GM12878 (cell line): ENCODE measurements around the gene TMEM37. TPM values are rescaled to one million over a fixed set of nuclear protein-coding genes. Genes with fewer than 3 reads are reported as not detected.

ENCODE experiments used
- ATAC-seq: fragments of 200-7000 bp; cut with Tn5 transposase; 3 replicates; pipeline ENCODE4 v1.9.1; 2020; ENCODE audit warnings: mild to moderate bottlenecking, moderate library complexity
- BruUV-seq: library from RNA; stranded (reverse); fragments of 400-500 nt; replicated peaks from 2 replicates; lab custom pipeline; 2021; lab: Mats Ljungman, UMichigan
- CTCF ChIA-PET: fragments of 300-600 bp; sonication (Branson Sonifier 250); formaldehyde crosslinking; extraction: SDS; loops from one replicate; lab custom pipeline; 2021; ENCODE audit warnings: inconsistent platforms; lab: Yijun Ruan, JAX
- POLR2A ChIA-PET: fragments of 350-600 bp; formaldehyde crosslinking; extraction: SDS; loops from one replicate; lab custom pipeline; 2021; ENCODE audit warnings: inconsistent platforms; lab: Charles Lee
- RAD21 ChIA-PET: fragments of 300-600 bp; sonication (Branson Sonifier 250); formaldehyde crosslinking; loops from one replicate; lab custom pipeline; 2023; ENCODE audit warnings: antibody characterized with exemption; ENCODE audit not compliant: unreplicated experiment; lab: Charles Lee
- SMC1A ChIA-PET: fragments of 300-600 bp; sonication (Branson Sonifier 250); formaldehyde crosslinking; loops from one replicate; lab custom pipeline; 2023; ENCODE audit not compliant: unreplicated experiment, uncharacterized antibody; lab: Charles Lee
- DNase-seq: peaks from one replicate; pipeline ENCODE4 v3.0.0-alpha.2; 2011; ENCODE audit warnings: low read depth, low spot score
- FAIRE-seq: peaks from 3 replicates; lab custom pipeline; 2011; peaks lifted over from hg19 to GRCh38; lab: Jason Lieb, UNC
- H2AFZ ChIP-seq: 2 replicates; pipeline ENCODE4 v1.6.0; 2011; ENCODE audit warnings: low read depth, low read length, control low read depth; ENCODE audit not compliant: control insufficient read depth
- H3K27ac ChIP-seq: 2 replicates; pipeline ENCODE4 v1.5.1; 2011; ENCODE audit warnings: control low read depth; ENCODE audit not compliant: control insufficient read depth, insufficient read depth
- H3K27me3 ChIP-seq, 2 experiments: replicated peaks in 1 of 2; 2 replicates each; pipeline versions ENCODE4 v1.6.0 to v1.6.1; 2011; ENCODE audit warnings: low read length in 1 of 2; ENCODE audit not compliant: control insufficient read depth in 2 of 2, insufficient read depth in 2 of 2
- H3K36me3 ChIP-seq, 2 experiments: 2 replicates each; pipeline ENCODE4 v1.5.1; 2011; ENCODE audit warnings: low read length in 1 of 2; ENCODE audit not compliant: control insufficient read depth in 2 of 2, insufficient read depth in 2 of 2
- H3K4me1 ChIP-seq: 2 replicates; pipeline ENCODE4 v1.6.1; 2011; ENCODE audit warnings: mild to moderate bottlenecking, low read length, moderate library complexity, mixed read lengths; ENCODE audit not compliant: control insufficient read depth, insufficient read depth
- H3K4me2 ChIP-seq: 2 replicates; pipeline ENCODE4 v1.6.0; 2011; ENCODE audit warnings: control low read depth; ENCODE audit not compliant: control insufficient read depth, insufficient read depth
- H3K4me3 ChIP-seq: fragments of 200-600 bp; sonication (generic); 2 replicates; pipeline ENCODE4 v1.5.1; 2016
- H3K79me2 ChIP-seq: 2 replicates; pipeline ENCODE4 v1.6.0; 2011; ENCODE audit warnings: low read length; ENCODE audit not compliant: control insufficient read depth, insufficient read depth
- H3K9ac ChIP-seq: 2 replicates; pipeline ENCODE4 v1.8.0; 2011; ENCODE audit warnings: low read length, control low read depth, mixed read lengths; ENCODE audit not compliant: control insufficient read depth, insufficient read depth
- H3K9me3 ChIP-seq: replicated peaks from 3 replicates; pipeline ENCODE4 v1.5.1; 2011; ENCODE audit warnings: mild to moderate bottlenecking, low read length; ENCODE audit not compliant: control insufficient read depth, insufficient read depth
- H4K20me1 ChIP-seq: 2 replicates; pipeline ENCODE4 v1.6.0; 2011; ENCODE audit not compliant: control insufficient read depth, insufficient read depth
- ATF3 ChIP-seq: IDR thresholded peaks from 2 replicates; pipeline ENCODE4 v1.6.1; 2011; ENCODE audit warnings: low read depth, mild to moderate bottlenecking, low read length, moderate library complexity, borderline replicate concordance; ENCODE audit errors: extremely low read depth
- LARP7 ChIP-seq: fragments of 450-650 bp; IDR thresholded peaks from 2 replicates; pipeline ENCODE4 v1.6.1; 2017; ENCODE audit warnings: mild to moderate bottlenecking
- MXI1 ChIP-seq: fragments of 150-350 bp; IDR thresholded peaks from 2 replicates; pipeline ENCODE4 v1.6.1; 2011; ENCODE audit warnings: low read depth, mild to moderate bottlenecking, inconsistent platforms, low read length, improper control_type of control experiment
- MYC ChIP-seq: IDR thresholded peaks from 2 replicates; pipeline ENCODE4 v1.6.1; 2011; ENCODE audit warnings: mild to moderate bottlenecking, low read length, moderate library complexity, inconsistent platforms; ENCODE audit not compliant: insufficient read depth, insufficient replicate concordance, insufficient read length, severe bottlenecking
- REST ChIP-seq: IDR thresholded peaks from 2 replicates; pipeline ENCODE4 v1.6.1; 2012; ENCODE audit warnings: mild to moderate bottlenecking, low read depth, low read length
- TARDBP ChIP-seq: IDR thresholded peaks from 2 replicates; pipeline ENCODE4 v1.6.1; 2016; ENCODE audit warnings: borderline replicate concordance
- WGBS: methylation state at CpG from one replicate; pipeline ENCODE4 v1.1.6; 2016; ENCODE audit warnings: low lambda C conversion rate; ENCODE audit not compliant: insufficient replicate concordance, insufficient coverage; ENCODE audit errors: missing lambda C conversion rate; 5-methylcytosine and 5-hydroxymethylcytosine counted together
- in situ Hi-C: fragments of 300-500 bp; cut with MboI; formaldehyde crosslinking; loops from 9 replicates; pipeline ENCODE4 v1.14.3; 2018; ENCODE audit warnings: mixed read lengths
- intact Hi-C: fragments of 100-400 bp; cut with micrococcal nuclease; formaldehyde crosslinking; loops from one replicate; pipeline ENCODE4 v1.14.2; 2022; ENCODE audit not compliant: unreplicated experiment
- polyA plus RNA-seq, 11 experiments: library from polyadenylated mRNA; depleted of rRNA in 4 of 11; unstranded in 6 of 11; stranded (reverse) in 5 of 11; fragments of >200 nt; fragmentation: Nextera tagmentation in 4 of 11; fragmentation: Illumina TruSeq in 1 of 11; extraction: Ambion mirVana in 4 of 11; extraction: Trizol in 1 of 11; gene quantifications; 1 replicate in 1 of 11; 2 replicates in 10 of 11; pipeline versions ENCODE4 v1.2.1 to v1.2.3, GENCODE V29; 2011 to 2016; ENCODE audit warnings: inconsistent platforms in 2 of 11, missing spikeins in 2 of 11, low read depth in 1 of 11
- total RNA-seq, 4 experiments: library from RNA; depleted of rRNA in 3 of 4; stranded (reverse); fragments of >200 nt in 3 of 4; fragmentation: Illumina TruSeq in 1 of 4; extraction: Trizol in 1 of 4; gene quantifications; 2 replicates each; pipeline versions ENCODE4 v1.2.1 to v1.2.3, GENCODE V29; 2013 to 2021
- TF ChIP-seq, protein P1 (sequence below): fragments of 450-650 bp; IDR thresholded peaks from 2 replicates; pipeline ENCODE4 v1.6.1; 2018; ENCODE audit warnings: mild to moderate bottlenecking, low read depth, moderate library complexity; ENCODE audit not compliant: partially characterized antibody
- TF ChIP-seq, protein P2 (sequence below): fragments of 450-650 bp; IDR thresholded peaks from 2 replicates; pipeline ENCODE4 v1.6.1; 2017; ENCODE audit warnings: borderline replicate concordance

TMEM37 gene
- total and polyA plus RNA-seq, 10 of the 15 experiments (the other 5 are each of a cell fraction or from before 2014, with no cell fraction given), result 0.07 to 0.67 (median 0.24) TPM; not detected in 3

DNA sequence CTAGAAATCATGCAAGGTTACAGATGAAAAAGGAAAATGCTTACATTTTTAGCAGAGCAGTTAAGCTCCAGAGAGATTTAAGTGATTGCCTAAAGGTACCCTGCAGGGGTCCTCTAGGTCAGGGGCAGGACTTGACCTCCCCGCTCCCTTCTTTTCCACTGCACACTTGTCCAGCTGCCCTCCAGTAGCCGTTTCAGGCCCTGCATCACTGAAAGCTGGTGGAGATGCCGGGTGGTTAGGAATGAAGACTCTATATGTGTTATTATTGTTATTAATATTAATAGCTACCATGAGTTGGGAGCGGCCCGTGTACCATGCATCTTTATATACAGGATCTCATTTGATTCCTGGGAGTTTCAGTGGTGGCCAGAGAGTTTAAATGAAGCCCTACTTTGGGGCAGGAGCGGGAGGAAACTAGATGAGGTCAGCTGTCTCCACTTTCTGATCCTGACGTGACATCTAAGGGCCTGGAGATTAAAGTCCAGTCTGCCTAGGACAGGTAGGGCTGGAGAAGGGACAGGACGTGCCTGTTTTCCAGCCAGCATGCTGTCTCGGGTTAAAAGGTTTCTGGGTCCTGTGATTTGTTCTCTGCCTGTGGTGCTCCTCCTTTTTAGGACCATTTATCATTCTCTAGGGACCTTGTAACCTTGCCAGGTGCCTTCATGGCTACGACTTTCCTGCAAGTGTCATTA, 2.1 kb downstream of the TMEM37 start (continued):
- no peak for TF ChIP-seq ATF3
- TF ChIP-seq MYC, result no peak
- TF ChIP-seq, protein P1, sequence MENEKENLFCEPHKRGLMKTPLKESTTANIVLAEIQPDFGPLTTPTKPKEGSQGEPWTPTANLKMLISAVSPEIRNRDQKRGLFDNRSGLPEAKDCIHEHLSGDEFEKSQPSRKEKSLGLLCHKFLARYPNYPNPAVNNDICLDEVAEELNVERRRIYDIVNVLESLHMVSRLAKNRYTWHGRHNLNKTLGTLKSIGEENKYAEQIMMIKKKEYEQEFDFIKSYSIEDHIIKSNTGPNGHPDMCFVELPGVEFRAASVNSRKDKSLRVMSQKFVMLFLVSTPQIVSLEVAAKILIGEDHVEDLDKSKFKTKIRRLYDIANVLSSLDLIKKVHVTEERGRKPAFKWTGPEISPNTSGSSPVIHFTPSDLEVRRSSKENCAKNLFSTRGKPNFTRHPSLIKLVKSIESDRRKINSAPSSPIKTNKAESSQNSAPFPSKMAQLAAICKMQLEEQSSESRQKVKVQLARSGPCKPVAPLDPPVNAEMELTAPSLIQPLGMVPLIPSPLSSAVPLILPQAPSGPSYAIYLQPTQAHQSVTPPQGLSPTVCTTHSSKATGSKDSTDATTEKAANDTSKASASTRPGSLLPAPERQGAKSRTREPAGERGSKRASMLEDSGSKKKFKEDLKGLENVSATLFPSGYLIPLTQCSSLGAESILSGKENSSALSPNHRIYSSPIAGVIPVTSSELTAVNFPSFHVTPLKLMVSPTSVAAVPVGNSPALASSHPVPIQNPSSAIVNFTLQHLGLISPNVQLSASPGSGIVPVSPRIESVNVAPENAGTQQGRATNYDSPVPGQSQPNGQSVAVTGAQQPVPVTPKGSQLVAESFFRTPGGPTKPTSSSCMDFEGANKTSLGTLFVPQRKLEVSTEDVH, result no peak
- no peak for TF ChIP-seq MXI1
- no peak for TF ChIP-seq LARP7

DNA sequence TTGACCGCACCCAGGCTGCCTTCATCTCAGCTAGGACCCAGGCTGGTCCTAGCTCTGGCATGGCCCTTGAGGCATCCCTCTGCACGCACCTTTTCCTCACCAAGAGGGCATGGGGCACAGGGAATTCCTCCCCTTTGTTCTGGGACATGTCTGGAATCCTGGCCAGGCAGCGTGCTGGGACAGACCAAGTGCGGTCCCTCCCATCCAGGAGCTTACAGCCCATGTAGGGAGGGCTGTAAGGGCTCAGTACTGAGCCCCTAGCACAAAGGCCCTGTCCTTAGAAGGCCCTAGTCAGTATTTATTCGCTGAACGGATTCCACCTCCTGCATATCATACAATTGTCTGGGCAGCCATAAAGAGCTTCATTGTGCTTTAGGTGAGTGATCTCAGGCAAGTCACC, 3.0 kb downstream of the TMEM37 start:
- Histone ChIP-seq H3K9me3 (no peaks in the 10 kb centered on the region), H3K36me3 (no peaks in the 10 kb centered on the region), H3K27ac (no peak overlapping the region), H3K4me1 (peaks cover 14% of the 10 kb centered on the region), H2AFZ (no peak overlapping the region), H3K79me2 (no peaks in the 10 kb centered on the region), H3K4me3 (no peak overlapping the region), H3K27me3 (peaks cover 0 to 5% of the 10 kb centered on the region in 2 experiments; a peak in 2 of 4 replicates), H3K4me2 (no peak overlapping the region), H3K9ac (no peak overlapping the region), H4K20me1 (no peaks in the 10 kb centered on the region)
- ChIA-PET CTCF (interaction anchor here (1.4 to 1.6 kb wide), 3 partner anchors 19 to 44 kb away, joined by 3 to 4 read pairs (median 4); no protein-coding TSS in a partner anchor), POLR2A (interaction anchor here (0.6 kb wide), 1 partner anchor 79 kb away, joined by 3 read pairs; no protein-coding TSS in a partner anchor), SMC1A (interaction anchor here (0.8 to 1.4 kb wide), 2 partner anchors 18 to 213 kb away, joined by 3 to 4 read pairs; no protein-coding TSS in a partner anchor), RAD21 (no interaction called here)
- FAIRE-seq (no peak), ATAC-seq (no peak), DNase-seq (no peak)
- WGBS, result 44% methylated on average over 6 of the region's 6 CpGs
- TF ChIP-seq, protein P2, sequence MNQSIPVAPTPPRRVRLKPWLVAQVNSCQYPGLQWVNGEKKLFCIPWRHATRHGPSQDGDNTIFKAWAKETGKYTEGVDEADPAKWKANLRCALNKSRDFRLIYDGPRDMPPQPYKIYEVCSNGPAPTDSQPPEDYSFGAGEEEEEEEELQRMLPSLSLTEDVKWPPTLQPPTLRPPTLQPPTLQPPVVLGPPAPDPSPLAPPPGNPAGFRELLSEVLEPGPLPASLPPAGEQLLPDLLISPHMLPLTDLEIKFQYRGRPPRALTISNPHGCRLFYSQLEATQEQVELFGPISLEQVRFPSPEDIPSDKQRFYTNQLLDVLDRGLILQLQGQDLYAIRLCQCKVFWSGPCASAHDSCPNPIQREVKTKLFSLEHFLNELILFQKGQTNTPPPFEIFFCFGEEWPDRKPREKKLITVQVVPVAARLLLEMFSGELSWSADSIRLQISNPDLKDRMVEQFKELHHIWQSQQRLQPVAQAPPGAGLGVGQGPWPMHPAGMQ, result no peak
- TF ChIP-seq REST (no peak), TARDBP (no peak)
- in situ Hi-C loops (no loop called here), intact Hi-C loops (no loop called here)
- BruUV-seq, result no TSS peak
